AG04449 (cell line): ENCODE results near the gene FRAT2.
"Not testable (repeated sequence)": the region's sequence is repeated elsewhere in the genome, so short reads cannot be mapped to it uniquely, and the experiment has no call there.

Experiments used
- CTCF ChIA-PET: fragments of 350-600 bp; formaldehyde crosslinking; extraction: SDS; loops from one replicate; lab custom pipeline; 2021; ENCODE audit warnings: antibody characterized with exemption; lab: Yijun Ruan, JAX
- POLR2A ChIA-PET: fragments of 400-600, 350-600 bp; formaldehyde crosslinking; extraction: SDS; loops from one replicate; lab custom pipeline; 2020; ENCODE audit warnings: antibody characterized with exemption, inconsistent platforms; lab: Yijun Ruan, JAX
- DNase-seq: peaks from one replicate; pipeline ENCODE4 v3.0.0-alpha.2; 2010; ENCODE audit warnings: low read depth, low spot score
- H3K4me3 ChIP-seq: 2 replicates; pipeline ENCODE4 v1.5.1; 2011; ENCODE audit warnings: low read depth, mild to moderate bottlenecking, control low read depth, low read length
- TF ChIP-seq, protein P1 (sequence below): IDR thresholded peaks from one replicate; pipeline ENCODE4 v1.5.1; 2011; ENCODE audit warnings: mild to moderate bottlenecking, moderate library complexity, low read length, control low read depth, inconsistent platforms; ENCODE audit not compliant: insufficient read depth; ENCODE audit errors: missing control alignments

Gene FRAT2

DNA sequence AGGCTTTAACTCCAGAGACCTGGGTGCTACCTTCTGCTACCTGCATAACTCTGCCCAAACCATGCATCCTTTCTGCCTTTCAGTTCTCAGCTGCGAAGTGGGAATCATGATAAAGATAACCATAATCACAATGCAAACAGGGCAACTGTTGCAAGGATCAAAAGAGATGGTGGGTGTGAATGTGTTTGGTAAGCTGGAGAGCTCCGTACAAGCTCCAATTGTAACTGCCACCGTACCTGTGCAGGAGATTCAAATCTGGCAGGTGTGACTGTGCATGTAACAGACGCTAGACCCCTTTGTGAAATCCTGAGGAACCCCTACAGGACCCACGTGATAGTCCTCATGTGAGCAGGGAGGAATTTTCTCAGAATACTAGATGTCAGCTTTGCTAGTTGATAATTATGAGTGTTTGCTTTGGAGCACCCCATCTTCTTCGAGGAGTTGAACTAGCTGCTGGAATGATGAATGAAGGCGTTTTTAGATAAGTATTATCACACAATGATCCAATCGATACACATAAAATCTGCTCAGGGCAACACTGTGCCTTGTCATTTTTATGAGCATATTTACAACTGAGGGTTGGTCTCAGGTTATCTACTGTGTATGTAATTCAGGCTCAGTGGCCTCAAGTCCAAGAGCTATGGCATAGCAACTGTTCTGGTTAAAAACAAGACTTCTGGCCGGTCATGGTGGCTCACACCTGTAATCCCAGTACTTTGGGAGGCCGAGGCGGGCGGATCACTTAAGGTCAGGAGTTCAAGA lies 15.4 kb upstream of the FRAT2 start:
- no peak overlapping the region for H3K4me3 ChIP-seq
- no peak for DNase-seq
- TF ChIP-seq, protein P1, sequence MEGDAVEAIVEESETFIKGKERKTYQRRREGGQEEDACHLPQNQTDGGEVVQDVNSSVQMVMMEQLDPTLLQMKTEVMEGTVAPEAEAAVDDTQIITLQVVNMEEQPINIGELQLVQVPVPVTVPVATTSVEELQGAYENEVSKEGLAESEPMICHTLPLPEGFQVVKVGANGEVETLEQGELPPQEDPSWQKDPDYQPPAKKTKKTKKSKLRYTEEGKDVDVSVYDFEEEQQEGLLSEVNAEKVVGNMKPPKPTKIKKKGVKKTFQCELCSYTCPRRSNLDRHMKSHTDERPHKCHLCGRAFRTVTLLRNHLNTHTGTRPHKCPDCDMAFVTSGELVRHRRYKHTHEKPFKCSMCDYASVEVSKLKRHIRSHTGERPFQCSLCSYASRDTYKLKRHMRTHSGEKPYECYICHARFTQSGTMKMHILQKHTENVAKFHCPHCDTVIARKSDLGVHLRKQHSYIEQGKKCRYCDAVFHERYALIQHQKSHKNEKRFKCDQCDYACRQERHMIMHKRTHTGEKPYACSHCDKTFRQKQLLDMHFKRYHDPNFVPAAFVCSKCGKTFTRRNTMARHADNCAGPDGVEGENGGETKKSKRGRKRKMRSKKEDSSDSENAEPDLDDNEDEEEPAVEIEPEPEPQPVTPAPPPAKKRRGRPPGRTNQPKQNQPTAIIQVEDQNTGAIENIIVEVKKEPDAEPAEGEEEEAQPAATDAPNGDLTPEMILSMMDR: no peak
- POLR2A ChIA-PET: no interaction called here
- CTCF ChIA-PET: interaction anchor here (1.1 kb wide), 1 partner anchor 10 kb away, joined by 3 read pairs; no protein-coding TSS in a partner anchor

DNA sequence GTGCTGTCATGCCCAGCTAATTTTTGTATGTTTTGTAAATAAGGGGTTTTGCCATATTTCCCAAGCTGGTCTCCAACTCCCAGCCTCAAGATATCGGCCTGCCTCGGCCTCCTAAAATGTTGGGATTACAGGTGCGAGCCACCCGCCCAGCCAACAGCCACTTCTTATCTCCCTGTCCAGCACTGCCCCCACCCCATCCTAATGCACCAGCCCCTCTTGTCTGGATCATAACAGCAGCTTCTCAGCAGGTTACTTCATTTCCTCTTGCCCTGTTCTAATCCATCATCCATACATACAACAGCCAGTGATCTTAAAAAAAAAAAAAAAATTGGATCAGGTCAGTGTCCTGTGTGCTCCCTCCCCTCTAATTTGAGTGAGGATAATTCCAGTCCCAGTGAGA lies 12.8 kb upstream of the FRAT2 start:
- DNase-seq: no peak
- TF ChIP-seq, protein P1: no peak
- CTCF ChIA-PET: interaction anchor here (1.1 kb wide), 1 partner anchor 10 kb away, joined by 4 read pairs; no protein-coding TSS in a partner anchor
- POLR2A ChIA-PET: no interaction called here
- no peak overlapping the region for H3K4me3 ChIP-seq

DNA sequence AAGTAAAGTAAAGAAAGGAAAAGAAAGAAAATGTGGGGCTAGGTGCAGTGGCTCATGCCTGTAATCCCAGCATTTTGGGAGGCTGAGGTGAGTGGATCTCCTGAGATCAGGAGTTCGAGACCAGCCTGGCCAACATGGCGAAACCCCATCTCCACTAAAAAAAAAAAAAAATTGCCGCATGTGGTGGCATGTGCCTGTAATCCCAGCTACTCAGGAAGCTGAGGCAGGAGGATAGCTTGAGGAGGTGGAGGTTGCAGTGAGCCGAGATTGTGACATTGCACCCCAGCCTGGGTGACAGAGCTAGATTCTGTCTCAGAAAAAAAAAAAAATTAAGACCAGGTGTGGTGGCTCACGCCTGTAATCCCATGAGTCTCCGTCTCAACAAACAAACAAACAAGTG lies 9.1 kb upstream of the FRAT2 start:
- H3K4me3 ChIP-seq, POLR2A ChIA-PET, DNase-seq, CTCF ChIA-PET: not testable (repeated sequence)

DNA sequence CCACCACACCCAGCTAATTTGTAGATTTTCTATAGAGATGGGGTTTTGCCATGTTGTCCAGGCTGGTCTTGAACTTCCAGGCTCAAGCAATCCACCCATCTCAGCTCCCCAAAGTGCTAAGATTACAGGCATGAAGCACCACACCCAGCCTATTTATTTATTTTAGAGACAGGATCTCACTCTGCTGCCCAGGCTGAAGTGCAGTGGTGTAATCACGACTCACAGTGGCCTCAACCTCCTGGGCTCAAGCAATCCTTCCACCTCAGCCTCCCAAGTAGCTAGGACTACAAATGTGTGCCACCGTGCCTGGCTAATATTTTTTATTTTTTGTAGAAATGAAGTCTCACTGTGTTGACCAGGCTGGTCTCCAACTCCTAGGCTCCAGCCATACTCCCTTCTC lies 6.9 kb upstream of the FRAT2 start:
- ChIA-PET CTCF (interaction anchor here (1.2 to 2.3 kb wide), 3 partner anchors 8 to 63 kb away, joined by 3 to 7 read pairs (median 6); no protein-coding TSS in a partner anchor), POLR2A (no interaction called here)
- no peak for DNase-seq
- no peak overlapping the region for H3K4me3 ChIP-seq
- TF ChIP-seq, protein P1: no peak

DNA sequence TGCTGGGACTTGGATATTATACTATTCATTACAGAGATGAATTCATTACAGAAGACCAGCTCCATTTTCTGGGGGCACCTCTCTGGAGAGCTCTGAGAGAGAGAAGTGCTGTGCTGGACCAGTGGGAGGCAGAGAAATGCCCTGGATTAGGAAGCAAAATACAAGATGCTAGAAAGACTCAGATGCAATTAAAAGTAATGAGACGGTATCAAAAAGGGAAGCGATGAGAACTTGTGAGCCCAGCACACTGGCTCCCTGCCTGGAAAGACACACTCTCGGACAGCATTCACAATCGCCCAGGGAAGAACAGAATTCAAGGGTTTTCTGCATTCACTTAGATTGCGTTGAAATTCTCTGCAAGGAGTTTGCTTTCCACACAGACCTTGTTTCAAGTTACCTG lies 3.5 kb upstream of the FRAT2 start:
- no peak overlapping the region for H3K4me3 ChIP-seq
- POLR2A ChIA-PET: no interaction called here
- CTCF ChIA-PET: no interaction called here
- DNase-seq: no peak
- TF ChIP-seq, protein P1: no peak

DNA sequence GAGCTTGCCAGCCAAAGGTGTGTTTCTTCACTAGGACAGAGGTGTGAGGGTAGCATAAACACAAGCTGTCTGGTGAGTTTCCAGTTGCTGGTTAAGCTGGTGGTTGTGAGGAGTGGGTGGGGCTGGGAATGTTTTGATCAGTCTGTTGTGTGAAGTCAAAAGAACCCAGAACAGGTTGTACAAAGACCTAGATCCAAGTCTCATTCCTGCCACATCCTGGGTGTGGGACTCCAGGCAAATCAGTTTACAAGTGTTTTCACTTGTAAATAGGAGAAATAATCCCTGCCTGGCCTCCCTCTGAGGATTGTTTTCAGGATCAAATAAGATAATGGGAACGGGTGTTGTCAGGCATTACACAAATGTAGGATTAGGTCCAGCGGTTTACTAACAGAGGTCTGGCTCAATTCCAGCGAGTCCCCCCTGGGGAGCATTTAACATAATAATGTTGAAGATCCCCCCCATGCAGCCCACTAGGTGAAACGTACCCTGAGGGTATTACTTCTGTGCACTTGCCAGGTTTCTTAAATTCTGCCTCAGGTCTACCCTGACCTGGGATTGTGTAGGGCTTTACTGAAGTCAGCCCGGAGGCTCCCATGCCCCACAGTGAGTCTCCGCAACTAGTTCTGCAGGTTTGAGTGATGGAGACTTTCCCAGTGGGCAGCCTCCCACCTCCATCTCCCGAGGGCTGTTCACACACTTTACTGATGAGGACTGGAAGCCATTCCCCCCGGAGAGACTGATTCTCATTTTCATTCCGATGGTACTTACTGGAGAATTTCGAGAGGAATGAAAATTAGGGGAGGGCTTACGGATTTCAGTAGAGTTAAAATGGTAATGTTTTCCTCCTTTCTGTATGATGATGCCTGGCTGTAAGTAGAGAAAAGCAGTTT lies 2.7 kb upstream of the FRAT2 start:
- ChIA-PET POLR2A (no interaction called here), CTCF (no interaction called here)
- no peak overlapping the region for H3K4me3 ChIP-seq
- DNase-seq: no peak
- TF ChIP-seq, protein P1: no peak
